ELF-1 (cell line): ENCODE measurements around the gene LMTK2.

Experiments
- DNase-seq: peaks from one replicate; pipeline ENCODE4 v3.0.0-alpha.2; 2016; ENCODE audit warnings: low read depth, low spot score

LMTK2 gene

DNA sequence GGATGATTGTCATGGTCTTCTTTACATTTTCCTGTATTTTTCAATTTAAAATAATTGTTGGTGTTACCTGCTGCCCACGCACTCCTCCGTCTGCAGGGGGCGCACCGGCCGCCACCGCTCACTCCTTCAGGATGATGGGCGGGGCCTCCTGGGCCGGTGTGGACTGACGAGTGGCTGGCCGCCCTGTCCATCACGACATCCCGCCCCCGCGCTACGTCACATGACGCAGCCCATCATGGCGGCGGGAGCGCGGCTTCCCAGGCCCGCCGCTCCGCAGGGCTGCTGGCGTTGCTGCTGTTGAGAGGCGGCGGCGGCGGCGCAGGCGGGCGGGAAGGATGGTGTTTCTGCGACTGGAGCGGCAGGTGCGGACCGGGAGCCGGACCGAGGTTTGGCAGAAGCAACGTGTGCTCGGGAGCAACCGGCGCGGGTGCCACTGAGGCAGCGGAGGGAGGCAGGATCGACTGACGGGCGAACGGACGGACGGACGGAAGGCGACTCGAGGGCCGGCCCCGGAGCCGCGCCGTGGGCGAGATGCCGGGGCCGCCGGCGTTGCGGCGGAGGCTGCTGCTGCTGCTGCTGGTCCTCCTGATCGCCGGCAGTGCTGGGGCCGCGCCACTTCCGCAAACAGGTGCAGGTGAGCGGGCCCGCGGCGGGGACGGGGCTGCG, at the start of gene LMTK2:
Gene LMTK2, plus strand, starts transcription at position 216 of the 666 bp plus-strand sequence. Its CDS starts 316 bp downstream, at position 532.
- DNase-seq: peak; percentile 96

DNA sequence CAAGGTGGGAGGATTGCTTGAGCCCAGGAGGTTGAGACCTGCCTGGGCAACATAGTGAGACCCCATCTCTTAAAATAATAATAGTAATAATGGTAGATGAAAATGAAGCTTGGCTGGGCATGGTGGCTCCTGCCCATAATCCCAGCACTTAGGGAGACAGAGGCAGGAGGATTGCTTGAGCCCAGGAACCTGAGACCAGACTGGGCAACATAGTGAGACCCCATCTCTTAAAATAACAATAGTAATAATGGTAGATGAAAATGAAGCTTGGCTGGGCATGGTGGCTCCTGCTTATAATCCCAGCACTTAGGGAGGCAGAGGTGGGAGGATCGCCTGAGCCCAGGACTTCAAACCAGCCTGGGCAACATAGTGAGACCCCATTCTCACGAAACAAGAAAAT, 49.5 kb upstream of the LMTK2 start:
- DNase-seq: no peak

DNA sequence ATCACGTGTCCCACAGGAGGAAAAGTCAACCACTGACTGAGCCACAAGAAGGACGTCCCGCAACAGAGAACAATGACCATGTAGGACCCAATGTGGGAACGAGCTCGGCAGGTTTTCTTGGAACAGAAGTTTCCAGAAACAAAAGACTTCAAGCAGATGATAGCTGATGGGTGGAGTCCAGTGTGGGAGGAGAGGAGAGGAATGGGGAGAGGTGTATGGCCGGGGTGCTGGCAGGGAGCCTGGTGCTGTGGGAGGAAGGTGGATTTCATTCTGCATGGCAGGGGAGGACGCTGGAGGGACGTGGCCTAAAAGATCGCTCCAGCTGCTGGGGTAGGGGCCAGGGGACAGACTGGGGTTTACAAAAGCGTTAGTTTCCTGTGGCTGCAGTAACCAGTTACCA, 48.5 kb upstream of the LMTK2 start:
- DNase-seq: peak; percentile 6

GRCh38 chr7:98064233-98064632, 42.4 kb upstream of the LMTK2 start:
- DNase-seq: no peak

GRCh38 chr7:98066208-98066607, 40.5 kb upstream of the LMTK2 start:
- no peak for DNase-seq

DNA sequence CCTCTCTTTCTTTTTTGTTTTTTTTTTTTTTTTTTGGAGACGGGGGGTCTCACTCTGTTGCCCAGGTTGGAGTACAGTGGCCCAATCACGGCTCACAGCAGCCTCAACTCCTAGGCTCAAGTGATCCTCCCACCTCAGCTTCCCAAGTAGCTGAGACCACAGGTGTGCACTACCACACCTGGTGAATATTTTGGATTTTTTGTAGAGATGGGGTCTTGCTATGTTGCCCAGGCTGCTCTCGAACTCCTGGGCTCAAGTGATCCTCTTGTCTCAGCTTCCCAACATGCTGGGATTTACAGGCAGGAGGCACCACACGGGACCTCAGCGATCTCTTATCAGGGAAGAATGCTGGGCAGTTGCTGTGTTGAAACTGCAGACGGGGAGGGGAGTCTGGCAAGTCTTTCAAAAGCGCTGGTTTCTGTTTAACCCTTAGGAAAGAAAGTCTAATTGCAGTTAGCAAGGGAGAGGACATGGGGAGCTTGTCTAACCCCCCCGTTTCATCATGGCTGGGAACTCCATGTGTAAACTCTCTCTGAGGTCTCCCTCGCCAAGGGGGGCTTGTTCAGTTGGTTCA, 39.6 kb upstream of the LMTK2 start:
- peak; percentile 30 for DNase-seq

- no peak for DNase-seq
These were observed 33.6 kb upstream of the LMTK2 start for GRCh38 chr7:98073047-98073446.

DNA sequence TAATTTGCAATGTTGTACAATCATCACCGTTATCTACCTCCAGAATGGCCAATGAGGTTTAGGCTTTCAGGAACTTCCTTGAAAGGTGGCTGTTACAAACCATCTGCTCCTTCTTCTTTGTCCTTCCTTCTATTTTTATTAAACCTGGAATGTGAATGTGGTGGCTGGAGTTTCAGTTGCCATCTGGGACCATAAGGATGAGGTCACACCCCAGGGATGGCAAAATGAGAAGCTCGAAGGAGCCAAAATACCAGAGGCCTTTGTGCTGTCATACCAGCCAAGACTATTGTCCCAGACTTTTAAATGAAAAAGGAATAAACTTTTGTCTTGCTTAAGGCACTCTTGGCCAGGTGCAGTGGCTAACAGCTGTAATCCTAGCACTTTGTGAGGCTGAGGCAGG, 30.9 kb upstream of the LMTK2 start:
- DNase-seq: no peak

DNA sequence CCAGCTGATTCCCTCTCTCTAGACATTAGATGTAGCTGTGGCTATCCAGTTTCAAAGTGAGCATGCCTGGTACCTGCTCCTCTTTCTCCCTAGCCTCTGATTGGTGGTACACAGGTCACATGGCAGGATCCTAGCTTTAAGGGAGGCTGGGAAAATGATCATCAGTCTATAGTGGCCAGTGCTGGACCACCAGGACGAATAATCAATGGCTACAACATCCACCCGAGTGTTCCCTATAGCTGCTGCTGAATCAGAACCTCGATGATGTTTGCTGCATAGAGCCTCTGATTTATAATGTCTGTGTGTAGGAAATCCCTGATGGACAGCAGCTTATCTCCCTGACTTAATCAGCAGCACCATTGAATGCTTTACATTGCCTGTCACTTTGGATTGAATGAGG, 28.9 kb upstream of the LMTK2 start:
- DNase-seq: no peak

- no peak for DNase-seq
These were observed 28.3 kb upstream of the LMTK2 start for GRCh38 chr7:98078197-98078870.

- no peak for DNase-seq
These were observed 26.6 kb upstream of the LMTK2 start for GRCh38 chr7:98079891-98080648.

DNA sequence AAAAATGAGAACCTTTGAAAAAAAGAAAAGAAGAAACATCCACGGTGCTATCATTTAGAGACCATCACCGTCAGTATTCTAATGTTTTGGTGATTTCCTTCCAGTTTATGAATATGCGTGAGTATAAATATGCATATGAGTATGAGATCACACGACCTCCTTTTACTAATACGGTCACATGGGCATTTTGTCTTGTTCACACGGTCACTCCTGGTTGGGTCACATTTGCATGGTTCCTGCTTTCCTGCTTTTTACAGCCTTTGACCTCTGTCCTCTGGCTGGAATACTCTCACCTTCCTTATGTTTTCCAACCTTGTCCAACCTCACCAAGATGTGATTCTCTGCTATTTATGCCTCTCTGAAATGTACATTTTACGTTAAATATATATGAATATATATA, 25.3 kb upstream of the LMTK2 start:
- DNase-seq: no peak

GRCh38 chr7:98084631-98085030, 22.0 kb upstream of the LMTK2 start:
- DNase-seq: no peak

DNA sequence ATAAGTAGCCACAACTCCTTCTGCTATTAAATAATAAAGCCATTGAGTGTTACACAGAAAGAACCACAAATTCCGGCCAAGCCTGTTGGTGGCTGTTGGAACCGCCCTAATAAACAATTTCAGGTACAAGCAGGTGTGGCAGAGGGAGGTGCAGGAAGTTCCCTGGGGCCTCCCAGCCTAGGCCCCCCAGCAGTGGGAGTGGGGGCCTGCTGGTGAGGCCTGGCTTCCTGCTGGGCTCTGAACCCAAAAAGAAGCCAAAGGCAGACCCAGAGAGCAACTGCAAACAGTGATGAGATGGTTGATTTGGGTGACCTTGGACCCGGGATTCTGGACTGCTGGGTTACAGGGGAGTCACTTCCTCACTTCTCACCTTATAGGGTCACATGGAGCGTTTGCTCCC, 21.0 kb upstream of the LMTK2 start:
- DNase-seq: no peak

- no peak for DNase-seq
These were observed 20.4 kb upstream of the LMTK2 start for GRCh38 chr7:98086281-98086718.

- no peak for DNase-seq
These were observed 18.6 kb upstream of the LMTK2 start for GRCh38 chr7:98088109-98088508.

- DNase-seq: no peak
These were observed 16.5 kb upstream of the LMTK2 start for GRCh38 chr7:98090116-98090515.

GRCh38 chr7:98091061-98091460, 15.6 kb upstream of the LMTK2 start:
- no peak for DNase-seq

DNA sequence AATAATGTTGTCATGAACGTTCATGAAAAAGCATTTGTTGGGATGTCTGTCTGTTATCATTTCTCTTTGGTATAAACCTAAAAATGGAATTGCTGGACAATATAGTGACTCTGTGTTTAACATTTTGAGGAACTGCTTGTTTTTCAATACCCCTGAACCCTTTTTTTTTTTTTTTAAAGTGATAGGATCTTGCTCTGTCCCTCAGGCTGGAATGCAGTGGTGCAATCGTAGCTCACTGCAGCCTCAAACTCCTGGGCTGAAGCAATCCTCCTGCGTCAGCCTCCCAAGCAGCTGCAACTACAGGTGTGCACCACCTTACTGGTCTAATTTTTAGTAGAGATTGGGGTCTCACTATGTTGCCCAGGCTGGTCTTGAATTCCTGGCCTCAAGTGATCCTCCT, 15.1 kb upstream of the LMTK2 start:
- DNase-seq: no peak

GRCh38 chr7:98097042-98097645, 9.5 kb upstream of the LMTK2 start:
- no peak for DNase-seq

DNA sequence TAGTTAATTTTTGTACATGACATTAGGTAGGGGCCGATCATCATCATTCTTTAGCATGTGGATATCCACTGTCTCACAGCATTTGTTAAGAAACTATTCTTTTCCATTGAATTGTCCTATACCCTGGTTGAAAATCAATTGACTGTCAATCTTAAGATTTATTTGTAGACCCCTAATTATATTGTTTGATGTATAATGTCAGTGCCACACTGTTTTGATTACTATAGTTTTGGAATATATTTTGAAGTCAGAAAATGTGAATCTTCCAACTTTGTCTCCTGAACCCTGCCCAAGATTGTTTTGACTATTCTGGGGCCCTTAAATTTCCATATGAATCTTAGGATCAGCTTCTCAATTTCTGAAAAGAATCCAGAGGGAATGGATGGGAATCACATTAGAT, 6.6 kb upstream of the LMTK2 start:
- DNase-seq: no peak

- DNase-seq: no peak
These were observed 4.5 kb upstream of the LMTK2 start for GRCh38 chr7:98102170-98102569.
